GM12873 (cell line): ENCODE results near the gene SAMD9.

Source experiments
- CTCF ChIP-seq: IDR thresholded peaks from 2 replicates; pipeline ENCODE4 v1.5.1; 2012; ENCODE audit warnings: low read depth, mild to moderate bottlenecking, moderate library complexity, low read length, control low read depth; ENCODE audit not compliant: insufficient read depth; ENCODE audit errors: missing control alignments

SAMD9 gene

GRCh38 chr7:93117327-93117726 lies 452 bp downstream of the SAMD9 start:
- no peak for TF ChIP-seq CTCF

- no peak for TF ChIP-seq CTCF
Observed at GRCh38 chr7:93115796-93116195, 2.0 kb downstream of the SAMD9 start.

- TF ChIP-seq CTCF, result no peak
Observed at GRCh38 chr7:93108003-93108402, 9.8 kb downstream of the SAMD9 start.

GRCh38 chr7:93097388-93097787 lies 20.4 kb downstream of the SAMD9 start:
- TF ChIP-seq CTCF, result no peak

- TF ChIP-seq CTCF, result peak; percentile 72
Observed at GRCh38 chr7:93092757-93093370, 24.9 kb downstream of the SAMD9 start.

- TF ChIP-seq CTCF, result no peak
Observed at GRCh38 chr7:93062599-93062998, 55.2 kb downstream of the SAMD9 start.

- no peak for TF ChIP-seq CTCF
Observed at GRCh38 chr7:93060865-93061264, 56.9 kb downstream of the SAMD9 start.
